ENCODE measurements around the gene DRAXIN.

DNA sequence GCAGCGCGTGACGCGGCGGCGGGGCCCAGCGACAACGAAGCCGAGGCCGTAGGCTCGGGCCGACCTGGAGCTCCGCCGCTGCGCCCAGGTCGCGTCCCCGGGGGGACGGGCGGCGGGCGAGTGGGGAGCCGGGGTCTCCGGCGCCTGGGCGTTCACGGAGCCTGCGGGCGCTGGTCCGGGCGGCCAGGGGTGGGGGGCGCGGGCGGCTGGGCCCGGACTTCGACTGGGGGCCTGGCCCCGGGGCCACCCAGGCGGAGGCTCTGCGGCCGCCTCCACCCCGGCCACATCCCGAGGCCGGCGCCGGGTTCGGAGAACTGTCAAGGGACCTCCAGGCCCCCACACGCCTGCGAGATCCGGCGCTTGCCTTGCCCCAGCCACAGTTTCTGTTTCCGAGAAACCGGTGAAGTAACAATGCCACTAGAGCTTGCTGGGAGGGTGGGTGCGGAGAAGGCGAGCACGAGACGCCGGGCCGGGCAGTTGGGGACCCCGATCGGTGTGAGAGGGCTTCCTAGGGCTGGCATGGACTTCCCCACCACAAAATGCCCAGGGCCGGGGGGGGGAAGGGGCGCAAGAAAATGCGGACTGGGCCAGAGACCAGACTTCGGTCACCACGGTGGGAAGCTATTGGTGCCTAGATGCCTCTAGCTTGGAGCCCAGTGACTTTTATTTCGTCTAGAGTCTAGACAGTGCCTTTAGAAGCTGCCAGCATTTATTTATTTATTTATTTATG is 27.0 kb upstream of the DRAXIN start:
- TF ChIP-seq, protein P1, sequence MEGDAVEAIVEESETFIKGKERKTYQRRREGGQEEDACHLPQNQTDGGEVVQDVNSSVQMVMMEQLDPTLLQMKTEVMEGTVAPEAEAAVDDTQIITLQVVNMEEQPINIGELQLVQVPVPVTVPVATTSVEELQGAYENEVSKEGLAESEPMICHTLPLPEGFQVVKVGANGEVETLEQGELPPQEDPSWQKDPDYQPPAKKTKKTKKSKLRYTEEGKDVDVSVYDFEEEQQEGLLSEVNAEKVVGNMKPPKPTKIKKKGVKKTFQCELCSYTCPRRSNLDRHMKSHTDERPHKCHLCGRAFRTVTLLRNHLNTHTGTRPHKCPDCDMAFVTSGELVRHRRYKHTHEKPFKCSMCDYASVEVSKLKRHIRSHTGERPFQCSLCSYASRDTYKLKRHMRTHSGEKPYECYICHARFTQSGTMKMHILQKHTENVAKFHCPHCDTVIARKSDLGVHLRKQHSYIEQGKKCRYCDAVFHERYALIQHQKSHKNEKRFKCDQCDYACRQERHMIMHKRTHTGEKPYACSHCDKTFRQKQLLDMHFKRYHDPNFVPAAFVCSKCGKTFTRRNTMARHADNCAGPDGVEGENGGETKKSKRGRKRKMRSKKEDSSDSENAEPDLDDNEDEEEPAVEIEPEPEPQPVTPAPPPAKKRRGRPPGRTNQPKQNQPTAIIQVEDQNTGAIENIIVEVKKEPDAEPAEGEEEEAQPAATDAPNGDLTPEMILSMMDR (conservative IDR thresholded peaks at IDR 0.05) = no peak
- no peak for TF ChIP-seq ZFX (IDR thresholded peaks at IDR 0.05)

Measured in C4-2B (cell line).